ENCODE measurements around the gene CALML5. TPM values are rescaled to one million over a fixed set of nuclear protein-coding genes. Genes with fewer than 3 reads are reported as not detected.

CALML5 gene
- total and polyA plus RNA-seq, 8 donors: not detected

DNA sequence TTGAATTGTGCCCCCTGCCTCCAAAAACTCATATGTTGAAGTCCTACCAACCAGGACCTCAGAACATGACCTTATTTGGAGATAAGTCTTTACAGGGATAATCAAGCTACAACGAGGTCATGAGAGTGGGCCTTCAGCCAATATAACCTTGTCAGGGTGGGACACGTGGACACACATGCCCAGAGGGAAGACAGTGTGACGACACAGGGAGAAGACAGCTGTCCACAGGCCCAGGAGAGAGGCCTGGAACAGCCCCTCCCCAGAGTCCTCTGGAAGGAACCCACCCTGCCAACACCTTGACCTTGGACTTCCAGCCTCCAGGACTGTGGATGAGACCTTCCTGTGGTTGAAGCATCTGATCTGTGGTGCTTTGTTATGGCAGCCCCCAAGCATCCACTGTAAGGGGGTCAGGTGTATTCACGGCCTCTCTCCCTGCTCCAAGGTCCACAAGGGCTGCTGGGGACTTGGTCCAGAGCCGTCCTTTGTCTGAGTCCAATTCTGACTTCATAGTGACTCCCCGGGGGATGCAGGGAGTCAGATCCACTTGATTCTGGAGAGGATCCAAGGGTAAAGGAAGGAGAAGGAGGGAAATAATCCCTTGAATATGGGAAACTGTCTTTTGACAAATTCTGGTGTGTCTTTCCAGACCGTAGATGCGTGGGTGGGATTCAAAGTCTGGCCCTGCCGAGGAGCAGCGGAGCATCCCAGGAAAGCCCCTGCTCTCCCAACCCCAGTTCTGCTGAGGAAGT, 32.4 kb upstream of the CALML5 start:
- FAIRE-seq (no peak), ATAC-seq (no peak), DNase-seq (peak in 1 of 6 donors; percentile 32)
- Histone ChIP-seq H3K9me3 (no peaks in the 10 kb centered on the region), H3K36me3 (no peaks in the 10 kb centered on the region), H3K4me1 (no peaks in the 10 kb centered on the region), H3K27ac (no peak overlapping the region), H3K4me3 (no peak overlapping the region), H3K27me3 (no peaks in the 10 kb centered on the region)
- WGBS, 2 donors: 78 to 79% methylated on average over 10 of the region's 10 CpGs
- intact Hi-C loops (cut with DNase I): no loop called here
- TF ChIP-seq, protein P1, sequence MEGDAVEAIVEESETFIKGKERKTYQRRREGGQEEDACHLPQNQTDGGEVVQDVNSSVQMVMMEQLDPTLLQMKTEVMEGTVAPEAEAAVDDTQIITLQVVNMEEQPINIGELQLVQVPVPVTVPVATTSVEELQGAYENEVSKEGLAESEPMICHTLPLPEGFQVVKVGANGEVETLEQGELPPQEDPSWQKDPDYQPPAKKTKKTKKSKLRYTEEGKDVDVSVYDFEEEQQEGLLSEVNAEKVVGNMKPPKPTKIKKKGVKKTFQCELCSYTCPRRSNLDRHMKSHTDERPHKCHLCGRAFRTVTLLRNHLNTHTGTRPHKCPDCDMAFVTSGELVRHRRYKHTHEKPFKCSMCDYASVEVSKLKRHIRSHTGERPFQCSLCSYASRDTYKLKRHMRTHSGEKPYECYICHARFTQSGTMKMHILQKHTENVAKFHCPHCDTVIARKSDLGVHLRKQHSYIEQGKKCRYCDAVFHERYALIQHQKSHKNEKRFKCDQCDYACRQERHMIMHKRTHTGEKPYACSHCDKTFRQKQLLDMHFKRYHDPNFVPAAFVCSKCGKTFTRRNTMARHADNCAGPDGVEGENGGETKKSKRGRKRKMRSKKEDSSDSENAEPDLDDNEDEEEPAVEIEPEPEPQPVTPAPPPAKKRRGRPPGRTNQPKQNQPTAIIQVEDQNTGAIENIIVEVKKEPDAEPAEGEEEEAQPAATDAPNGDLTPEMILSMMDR (IDR thresholded peaks at IDR 0.05): no peak

DNA sequence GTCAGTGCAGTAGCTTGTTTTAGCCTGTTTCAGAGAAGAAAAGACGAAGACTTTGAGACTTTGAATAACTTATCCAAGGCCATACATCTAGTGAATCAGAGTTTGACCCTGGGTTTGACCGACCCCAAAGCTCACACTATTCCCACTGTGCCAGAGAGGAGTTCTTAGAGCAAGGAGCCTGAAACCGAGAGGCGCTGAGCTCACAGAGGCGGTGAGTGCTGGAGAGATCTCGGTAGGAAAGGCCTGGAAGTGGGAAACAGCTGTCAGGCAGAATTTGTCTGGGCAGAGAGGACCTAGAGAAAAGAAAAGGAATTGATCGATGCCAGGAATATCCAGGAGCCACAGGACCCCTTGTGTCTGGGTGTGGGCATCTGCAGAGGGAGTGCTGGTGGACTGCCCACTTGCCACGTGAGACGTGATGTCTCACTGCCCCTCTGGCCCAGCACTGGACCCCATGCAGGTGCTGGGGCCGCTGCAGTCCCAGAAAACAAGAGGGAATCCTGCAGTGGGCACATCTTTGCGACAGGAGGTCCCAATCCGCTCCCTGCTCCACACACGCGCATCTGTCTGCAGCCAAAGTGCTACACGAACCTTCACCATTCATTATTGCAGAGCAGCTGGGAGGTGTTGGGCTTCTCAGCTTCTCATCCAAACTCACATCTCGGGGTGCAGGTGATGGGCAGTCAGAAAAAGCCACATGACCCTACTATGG, 31.6 kb upstream of the CALML5 start:
- no peak for FAIRE-seq
- TF ChIP-seq, protein P1 (IDR thresholded peaks at IDR 0.05): no peak

DNA sequence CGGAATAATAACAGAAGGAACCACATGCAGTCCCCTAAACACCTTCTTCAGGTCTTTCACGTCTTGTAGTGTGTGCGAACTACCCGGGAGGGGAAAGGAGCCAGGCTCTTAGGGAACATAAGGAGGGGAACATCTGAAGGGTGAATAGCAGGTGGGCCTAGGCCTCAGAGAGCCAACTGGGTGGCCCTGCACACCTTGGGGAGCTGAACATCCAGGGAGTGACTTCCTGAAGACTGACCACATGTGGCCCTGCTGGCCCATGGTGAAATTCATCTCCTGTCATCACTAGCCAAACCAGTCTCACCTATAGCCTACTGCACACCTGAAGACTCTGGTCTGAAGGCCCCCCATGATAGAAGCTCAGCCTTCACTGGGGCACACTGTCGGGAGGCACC, 31.0 kb upstream of the CALML5 start:
- intact Hi-C loops (cut with DNase I): no loop called here
- TF ChIP-seq, protein P1 (IDR thresholded peaks at IDR 0.05): no peak
- Histone ChIP-seq H3K27me3 (no peaks in the 10 kb centered on the region), H3K9me3 (no peaks in the 10 kb centered on the region), H3K4me1 (no peaks in the 10 kb centered on the region), H3K4me3 (no peak overlapping the region), H3K36me3 (no peaks in the 10 kb centered on the region), H3K27ac (no peak overlapping the region)
- ATAC-seq: no peak
- FAIRE-seq: no peak
- DNase-seq: peak in 1 of 6 donors; percentile 29
- WGBS, 2 donors: 96 to 97% methylated on average over 5 of the region's 5 CpGs

More for the DNA sequence above, 31.6 kb upstream of the CALML5 start:
- WGBS, 2 donors: 93 to 96% methylated on average over 16 of the region's 16 CpGs
- no peaks in the 10 kb centered on the region for H3K27me3 ChIP-seq
- H3K36me3 ChIP-seq: no peaks in the 10 kb centered on the region
- no peak overlapping the region for H3K4me3 ChIP-seq
- intact Hi-C loops (cut with DNase I): no loop called here
- no peaks in the 10 kb centered on the region for H3K4me1 ChIP-seq
- DNase-seq (peak in 2 of 6 donors; percentile 13 to 35), ATAC-seq (no peak)
- H3K27ac ChIP-seq: no peak overlapping the region
- no peaks in the 10 kb centered on the region for H3K9me3 ChIP-seq

DNA sequence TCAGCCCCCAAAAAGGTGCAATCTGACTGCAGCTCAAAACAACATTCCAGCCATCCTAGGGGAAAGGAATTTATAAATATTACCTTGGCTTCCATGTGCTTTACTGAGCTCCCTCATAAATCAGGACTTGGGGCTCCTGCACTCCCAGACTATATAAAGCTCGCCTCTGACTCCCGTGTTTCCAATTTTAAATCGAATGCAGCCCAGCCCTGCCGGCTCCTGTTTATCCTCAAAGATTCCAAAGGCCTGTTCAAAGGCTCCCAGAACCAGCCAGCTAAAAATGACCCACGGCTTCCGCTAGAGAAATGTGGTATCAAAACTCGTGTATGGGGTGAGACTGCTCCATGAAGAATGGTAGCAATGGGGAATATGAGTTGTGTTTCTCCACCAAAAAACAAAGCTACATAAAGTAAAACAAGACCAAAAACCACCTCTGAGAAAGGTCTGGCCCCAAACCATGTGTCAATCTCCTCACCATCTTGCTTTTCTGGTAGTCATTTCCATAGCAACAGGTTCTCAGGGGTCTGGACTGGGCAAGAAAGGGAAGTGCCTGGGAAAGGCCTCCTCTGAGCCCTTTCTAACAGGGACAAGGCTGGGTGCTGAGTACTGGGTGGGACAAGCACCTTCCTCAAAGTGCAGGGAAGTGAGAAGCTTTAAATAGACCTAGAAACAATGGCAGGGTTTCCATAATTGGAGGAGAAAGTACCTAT, 30.5 kb upstream of the CALML5 start:
- Histone ChIP-seq H3K27ac (no peak overlapping the region), H3K36me3 (no peaks in the 10 kb centered on the region), H3K9me3 (no peaks in the 10 kb centered on the region), H3K4me1 (no peaks in the 10 kb centered on the region), H3K27me3 (no peaks in the 10 kb centered on the region), H3K4me3 (no peak overlapping the region)
- peak in 1 of 6 donors; percentile 28 for DNase-seq
- ATAC-seq: peak in 1 of 4 donors; percentile 65
- no peak for FAIRE-seq
- WGBS, 2 donors: 71% methylated on average over 7 of the region's 7 CpGs
- intact Hi-C loops (cut with DNase I): no loop called here
- TF ChIP-seq, protein P1 (IDR thresholded peaks at IDR 0.05): no peak

Measured in pancreas (tissue), 10 donors.